Endothelial cell of umbilical vein (primary cell): ENCODE results near the gene OR2A5. TPM values are rescaled to one million over a fixed set of nuclear protein-coding genes. Genes with fewer than 3 reads are reported as not detected.

ENCODE experiments used
- BruUV-seq: library from RNA; stranded (reverse); fragments of 400-500 nt; replicated peaks from 2 replicates; lab custom pipeline; 2021; lab: Mats Ljungman, UMichigan
- CTCF ChIA-PET: fragments of 300-600, 350-600 bp; sonication (Branson Sonifier 250); formaldehyde crosslinking; loops from one replicate; lab custom pipeline; 2021; ENCODE audit warnings: antibody characterized with exemption, inconsistent platforms; lab: Charles Lee
- POLR2A ChIA-PET: fragments of 300-600, 350-600 bp; sonication (Branson Sonifier 250); formaldehyde crosslinking; loops from one replicate; lab custom pipeline; 2021; ENCODE audit warnings: antibody characterized with exemption, inconsistent platforms; lab: Charles Lee
- DNase-seq: peaks from one replicate; pipeline ENCODE4 v3.0.0-alpha.2; 2011; ENCODE audit warnings: low read depth, low spot score
- FAIRE-seq: peaks from 2 replicates; lab custom pipeline; 2011; peaks lifted over from hg19 to GRCh38; lab: Jason Lieb, UNC
- H2AFZ ChIP-seq: 2 replicates; pipeline ENCODE4 v1.6.0; 2012; ENCODE audit warnings: low read depth, low read length, control low read depth, inconsistent platforms
- H3K27ac ChIP-seq: 2 replicates; pipeline ENCODE4 v1.5.1; 2011; ENCODE audit warnings: low read depth, mild to moderate bottlenecking, control low read depth, low read length, moderate library complexity; ENCODE audit not compliant: insufficient read depth
- H3K27me3 ChIP-seq, 2 experiments: 2 replicates each; pipeline versions ENCODE4 v1.6.0 to v1.6.1; 2011; ENCODE audit warnings: low read length in 2 of 2, mixed read lengths in 1 of 2; ENCODE audit not compliant: control insufficient read depth in 2 of 2, insufficient read depth in 2 of 2
- H3K36me3 ChIP-seq, 2 experiments: 2 replicates in 1 of 2; 3 replicates in 1 of 2; pipeline ENCODE4 v1.5.1; 2011; ENCODE audit warnings: low read length in 2 of 2, mild to moderate bottlenecking in 1 of 2, moderate library complexity in 1 of 2; ENCODE audit not compliant: control insufficient read depth in 2 of 2, insufficient read depth in 2 of 2; ENCODE audit errors: extremely low read depth in 1 of 2
- H3K4me1 ChIP-seq: 3 replicates; pipeline ENCODE4 v1.5.1; 2011; ENCODE audit warnings: mild to moderate bottlenecking, low read length; ENCODE audit not compliant: control insufficient read depth, insufficient read depth; ENCODE audit errors: extremely low read depth
- H3K4me2 ChIP-seq: 2 replicates; pipeline ENCODE4 v1.6.1; 2011; ENCODE audit warnings: low read length, control low read depth, mixed read lengths; ENCODE audit not compliant: insufficient read depth
- H3K4me3 ChIP-seq, 3 experiments: fragments of 200-600 bp in 1 of 3; sonication (generic), shearing (Covaris generic) in 1 of 3; replicated peaks in 1 of 3; 2 replicates each; pipeline ENCODE4 v1.5.1; 2011 to 2016; ENCODE audit warnings: control low read depth in 3 of 3, low read length in 3 of 3, mild to moderate bottlenecking in 2 of 3, inconsistent platforms in 1 of 3, low read depth in 1 of 3, moderate library complexity in 1 of 3; ENCODE audit not compliant: insufficient read depth in 1 of 3
- H3K79me2 ChIP-seq: 2 replicates; pipeline ENCODE4 v1.6.0; 2012; ENCODE audit warnings: low read length, inconsistent platforms; ENCODE audit not compliant: control insufficient read depth, insufficient read depth
- H3K9ac ChIP-seq: replicated peaks from 2 replicates; pipeline ENCODE3; 2011; ENCODE audit warnings: low read length, control low read depth; ENCODE audit not compliant: insufficient read depth; ENCODE audit errors: extremely low read depth
- H3K9me1 ChIP-seq: replicated peaks from 3 replicates; pipeline ENCODE4 v1.6.0; 2011; ENCODE audit warnings: mild to moderate bottlenecking, low read length; ENCODE audit not compliant: control insufficient read depth, insufficient read depth; ENCODE audit errors: extremely low read depth
- H3K9me3 ChIP-seq: replicated peaks from 2 replicates; pipeline ENCODE4 v1.5.1; 2012; ENCODE audit warnings: low read length, inconsistent platforms; ENCODE audit not compliant: control insufficient read depth, insufficient read depth
- H4K20me1 ChIP-seq: replicated peaks from 2 replicates; pipeline ENCODE3; 2011; ENCODE audit warnings: mild to moderate bottlenecking, low read length; ENCODE audit not compliant: control insufficient read depth, insufficient read depth; ENCODE audit errors: extremely low read depth
- CTCF ChIP-seq, 2 donors: IDR thresholded peaks; 1 replicate in 1 of 2; 2 replicates in 1 of 2; pipeline ENCODE4 v1.5.1; 2011; ENCODE audit warnings: low read length in 2 of 2, mild to moderate bottlenecking in 2 of 2, moderate library complexity in 2 of 2, control low read depth in 1 of 2, inconsistent platforms in 1 of 2, low read depth in 1 of 2; ENCODE audit not compliant: insufficient read depth in 1 of 2; ENCODE audit errors: extremely low read depth in 1 of 2
- EZH2 ChIP-seq: IDR thresholded peaks from 2 replicates; pipeline ENCODE4 v1.6.1; 2012; ENCODE audit warnings: borderline replicate concordance, low read depth, mild to moderate bottlenecking, moderate library complexity, low read length, inconsistent platforms; ENCODE audit not compliant: severe bottlenecking
- FOS ChIP-seq: IDR thresholded peaks from 2 replicates; pipeline ENCODE4 v1.6.1; 2011; ENCODE audit warnings: mild to moderate bottlenecking, low read length, moderate library complexity, borderline replicate concordance; ENCODE audit not compliant: insufficient read depth
- GATA2 ChIP-seq: IDR thresholded peaks from 2 replicates; pipeline ENCODE4 v1.7.0; 2011; ENCODE audit warnings: low read depth, mild to moderate bottlenecking, moderate library complexity, mixed read lengths, low read length; ENCODE audit not compliant: insufficient read length, insufficient read depth
- JUN ChIP-seq: IDR thresholded peaks from 2 replicates; pipeline ENCODE4 v1.6.1; 2011; ENCODE audit warnings: borderline replicate concordance, low read depth; ENCODE audit not compliant: insufficient read length, insufficient read depth
- MAX ChIP-seq: IDR thresholded peaks from 2 replicates; pipeline ENCODE4 v1.6.1; 2011; ENCODE audit not compliant: insufficient read depth, insufficient read length
- MYC ChIP-seq: IDR thresholded peaks from one replicate; pipeline ENCODE4 v1.6.1; 2011; ENCODE audit warnings: mild to moderate bottlenecking, low read depth, low read length
- POLR2A ChIP-seq: IDR thresholded peaks from 2 replicates; pipeline ENCODE4 v1.6.1; 2012; ENCODE audit warnings: low read depth, mild to moderate bottlenecking, control low read depth, low read length
- POLR2AphosphoS5 ChIP-seq: IDR thresholded peaks from 2 replicates; pipeline ENCODE4 v1.6.1; 2012; ENCODE audit warnings: low read depth, mild to moderate bottlenecking, control low read depth, low read length, moderate library complexity; ENCODE audit not compliant: insufficient read depth
- dilution Hi-C: fragments of 300-500 bp; cut with MboI; formaldehyde crosslinking; loops from one replicate; pipeline ENCODE4 v1.15.0; 2019; ENCODE audit warnings: low sequenced_read_pairs; ENCODE audit not compliant: extremely low pct_ligation_motif_present
- intact Hi-C: fragments of 100-400 bp; cut with micrococcal nuclease; formaldehyde crosslinking; loops from one replicate; pipeline ENCODE4 v1.10.0; 2022
- polyA plus RNA-seq, 4 experiments: library from polyadenylated mRNA; depleted of rRNA in 3 of 4; stranded (reverse) in 3 of 4; unstranded in 1 of 4; fragments of >200 nt; gene quantifications; 2 replicates each; pipeline versions ENCODE4 v1.2.1 to v1.2.3, GENCODE V29; 2011 to 2012; ENCODE audit warnings: missing spikeins in 1 of 4
- total RNA-seq: library from RNA; stranded (reverse); gene quantifications from 2 replicates; pipeline ENCODE4 v1.2.3, GENCODE V29; 2021

OR2A5 gene
- total and polyA plus RNA-seq, 2 donors (not counting 3 experiments of a cell fraction or from before 2014, with no cell fraction given) = not detected

- no peak overlapping the region for H3K27ac ChIP-seq
- ChIA-PET POLR2A (no interaction called here), CTCF (no interaction called here)
- H3K79me2 ChIP-seq = no peaks in the 10 kb centered on the region
- no peak overlapping the region for H3K4me3 ChIP-seq
- DNase-seq = no peak
- dilution Hi-C loops (no loop called here), intact Hi-C loops (no loop called here)
- no peaks in the 10 kb centered on the region for H3K36me3 ChIP-seq
- no peaks in the 10 kb centered on the region for H3K9me3 ChIP-seq
- no peak overlapping the region for H3K9ac ChIP-seq
- peaks cover 0 to 2% of the 10 kb centered on the region in 2 experiments for H3K27me3 ChIP-seq
- FAIRE-seq = no peak
- H3K4me1 ChIP-seq = no peaks in the 10 kb centered on the region
- no peak overlapping the region for H2AFZ ChIP-seq
- H3K4me2 ChIP-seq = no peak overlapping the region
- no TSS peak for BruUV-seq
- no peaks in the 10 kb centered on the region for H3K9me1 ChIP-seq
- H4K20me1 ChIP-seq = no peaks in the 10 kb centered on the region
- TF ChIP-seq CTCF (IDR thresholded peaks at IDR 0.05; ENCODE audit: extremely low read depth in 1 of 2, insufficient read depth in 1 of 2, low read depth in 1 of 2, low read length in 2 of 2) (no peak), JUN (no peak), GATA2 (no peak), MAX (no peak), FOS (no peak), POLR2A (no peak), POLR2AphosphoS5 (no peak), MYC (no peak), EZH2 (no peak)
Observed at GRCh38 chr7:144086730-144087129, 38.0 kb downstream of the OR2A5 start.
